Fibroblast of pulmonary artery (primary cell): ENCODE measurements around the gene RUBCN.
A peak's percentile ranks its signal among the peaks of the same experiment; 100 is the strongest.
"Not testable (repeated sequence)": the region's sequence is repeated elsewhere in the genome, so short reads cannot be mapped to it uniquely, and the experiment has no call there.

ENCODE experiments used
- DNase-seq: peaks from one replicate; pipeline ENCODE4 v3.0.0-alpha.2; 2010; ENCODE audit warnings: low read depth
- H3K4me3 ChIP-seq: replicated peaks from 2 replicates; pipeline ENCODE4 v1.5.1; 2011; ENCODE audit warnings: low read depth, mild to moderate bottlenecking, control low read depth, low read length, moderate library complexity
- TF ChIP-seq, protein P1 (sequence below): IDR thresholded peaks from 2 replicates; pipeline ENCODE4 v1.5.1; 2011; ENCODE audit warnings: mild to moderate bottlenecking, control low read depth, low read length, inconsistent platforms; ENCODE audit errors: missing control alignments

The RUBCN gene

DNA sequence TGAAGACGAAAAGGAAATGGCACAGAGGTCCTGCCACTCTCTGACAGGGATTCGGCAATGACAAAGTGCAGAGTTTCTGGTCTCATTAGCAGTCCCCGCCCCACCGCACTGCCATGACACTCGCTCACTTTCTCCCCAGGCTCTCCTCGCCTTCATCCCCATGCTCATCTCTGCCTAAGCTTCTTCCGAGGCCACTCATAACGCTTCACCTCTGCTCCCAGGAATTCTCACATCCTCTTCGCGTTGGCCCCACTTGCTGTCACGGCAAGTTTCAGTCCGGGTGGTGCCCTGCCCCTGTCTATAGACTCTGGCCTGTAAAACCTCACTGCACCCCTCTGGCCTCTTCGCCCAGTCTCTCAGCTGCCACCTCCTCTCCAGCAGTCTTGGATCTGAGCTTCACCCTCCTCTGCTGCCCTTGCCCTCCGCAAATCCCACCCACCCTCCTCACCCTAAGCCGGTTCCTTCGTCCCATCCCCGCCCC lies 654 bp downstream of the RUBCN start:
- no peak for DNase-seq
- H3K4me3 ChIP-seq: peak overlapping the region; percentile 68
- TF ChIP-seq, protein P1, sequence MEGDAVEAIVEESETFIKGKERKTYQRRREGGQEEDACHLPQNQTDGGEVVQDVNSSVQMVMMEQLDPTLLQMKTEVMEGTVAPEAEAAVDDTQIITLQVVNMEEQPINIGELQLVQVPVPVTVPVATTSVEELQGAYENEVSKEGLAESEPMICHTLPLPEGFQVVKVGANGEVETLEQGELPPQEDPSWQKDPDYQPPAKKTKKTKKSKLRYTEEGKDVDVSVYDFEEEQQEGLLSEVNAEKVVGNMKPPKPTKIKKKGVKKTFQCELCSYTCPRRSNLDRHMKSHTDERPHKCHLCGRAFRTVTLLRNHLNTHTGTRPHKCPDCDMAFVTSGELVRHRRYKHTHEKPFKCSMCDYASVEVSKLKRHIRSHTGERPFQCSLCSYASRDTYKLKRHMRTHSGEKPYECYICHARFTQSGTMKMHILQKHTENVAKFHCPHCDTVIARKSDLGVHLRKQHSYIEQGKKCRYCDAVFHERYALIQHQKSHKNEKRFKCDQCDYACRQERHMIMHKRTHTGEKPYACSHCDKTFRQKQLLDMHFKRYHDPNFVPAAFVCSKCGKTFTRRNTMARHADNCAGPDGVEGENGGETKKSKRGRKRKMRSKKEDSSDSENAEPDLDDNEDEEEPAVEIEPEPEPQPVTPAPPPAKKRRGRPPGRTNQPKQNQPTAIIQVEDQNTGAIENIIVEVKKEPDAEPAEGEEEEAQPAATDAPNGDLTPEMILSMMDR: no peak

DNA sequence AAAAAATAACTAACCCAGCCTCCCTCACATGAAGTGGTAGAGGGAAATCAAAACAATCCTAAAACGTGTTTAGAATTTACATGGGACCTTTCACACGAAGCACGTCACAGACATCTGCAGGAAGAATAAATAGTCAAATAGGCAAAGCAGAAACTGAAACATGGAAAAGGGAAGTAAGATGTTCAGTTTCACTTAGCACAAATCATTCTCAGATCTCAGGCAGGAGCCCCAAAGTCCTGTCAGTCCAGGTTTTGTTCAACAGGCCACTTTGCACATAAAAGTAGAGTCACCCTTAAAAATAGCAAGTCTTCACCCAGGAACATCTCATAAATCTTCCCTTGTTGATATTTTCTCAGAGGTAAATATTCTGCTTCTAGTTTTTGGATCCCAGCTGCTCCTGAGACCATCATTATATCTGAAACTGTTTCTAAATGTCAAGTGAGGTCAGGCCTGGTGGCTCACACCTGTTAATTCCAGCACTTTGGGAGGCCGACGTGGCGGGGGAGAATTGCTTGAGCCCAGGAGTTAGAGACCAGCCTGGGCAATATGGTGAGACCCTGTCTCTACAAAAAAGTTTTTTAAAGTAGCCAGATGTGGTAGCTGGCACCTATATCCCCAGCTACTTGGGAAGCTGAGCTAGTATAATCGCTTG lies 1.9 kb downstream of the RUBCN start:
- H3K4me3 ChIP-seq: no peak overlapping the region

DNA sequence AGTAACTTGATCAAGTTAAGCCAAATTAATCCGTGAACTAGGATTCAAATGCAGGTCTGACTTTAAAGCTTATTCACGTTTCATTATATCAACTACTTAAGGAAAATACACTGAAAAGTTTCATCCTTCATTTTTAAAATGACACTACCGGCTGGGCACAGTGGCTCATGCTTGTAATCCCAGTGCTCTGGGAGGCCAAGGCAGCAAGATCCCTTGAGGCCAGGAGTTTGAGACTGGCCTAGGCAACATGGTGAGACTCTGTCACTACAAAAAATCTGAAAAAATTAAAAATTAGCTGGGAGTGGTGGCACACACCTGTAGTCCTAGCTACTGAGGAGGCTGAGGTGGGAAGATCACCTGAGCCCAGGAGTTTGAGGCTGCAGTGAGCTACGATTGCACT lies 3.7 kb downstream of the RUBCN start:
- TF ChIP-seq, protein P1: no peak
- no peak for DNase-seq
- H3K4me3 ChIP-seq: no peak overlapping the region

More for the DNA sequence above, 1.9 kb downstream of the RUBCN start:
- no peak for DNase-seq
- TF ChIP-seq, protein P1: no peak

DNA sequence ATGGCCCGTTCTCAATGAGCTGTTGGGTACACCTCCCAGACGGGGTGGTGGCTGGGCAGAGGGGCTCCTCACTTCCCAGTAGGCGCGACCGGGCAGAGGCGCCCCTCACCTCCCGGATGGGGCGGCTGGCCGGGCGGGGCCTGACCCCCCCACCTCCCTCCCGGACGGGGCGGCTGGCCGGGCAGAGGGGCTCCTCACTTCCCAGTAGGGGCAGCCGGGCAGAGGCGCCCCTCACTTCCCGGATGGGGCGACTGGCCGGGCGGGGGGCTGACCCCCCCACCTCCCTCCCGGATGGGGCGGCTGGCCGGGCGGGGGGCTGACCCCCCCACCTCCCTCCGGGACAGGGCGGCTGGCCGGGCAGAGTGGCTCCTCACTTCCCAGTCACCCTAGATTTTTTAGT lies 5.2 kb downstream of the RUBCN start:
- H3K4me3 ChIP-seq, DNase-seq: not testable (repeated sequence)

DNA sequence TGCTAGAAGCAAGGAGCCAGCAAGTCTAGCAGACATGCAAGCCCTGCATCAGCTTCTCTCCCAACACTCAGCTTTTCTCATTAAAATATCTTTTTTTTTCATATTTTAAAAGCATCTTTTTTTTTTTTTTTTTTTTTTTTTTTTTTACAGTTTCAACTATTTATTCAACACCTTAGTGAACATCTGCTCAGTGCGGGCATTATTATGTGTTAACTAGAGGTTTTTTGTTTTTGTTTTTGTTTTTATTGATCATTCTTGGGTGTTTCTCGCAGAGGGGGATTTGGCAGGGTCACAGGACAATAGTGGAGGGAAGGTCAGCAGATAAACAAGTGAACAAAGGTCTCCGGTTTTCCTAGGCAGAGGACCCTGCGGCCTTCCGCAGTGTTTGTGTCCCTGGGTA lies 5.9 kb downstream of the RUBCN start:
- not testable (repeated sequence) for DNase-seq, H3K4me3 ChIP-seq

DNA sequence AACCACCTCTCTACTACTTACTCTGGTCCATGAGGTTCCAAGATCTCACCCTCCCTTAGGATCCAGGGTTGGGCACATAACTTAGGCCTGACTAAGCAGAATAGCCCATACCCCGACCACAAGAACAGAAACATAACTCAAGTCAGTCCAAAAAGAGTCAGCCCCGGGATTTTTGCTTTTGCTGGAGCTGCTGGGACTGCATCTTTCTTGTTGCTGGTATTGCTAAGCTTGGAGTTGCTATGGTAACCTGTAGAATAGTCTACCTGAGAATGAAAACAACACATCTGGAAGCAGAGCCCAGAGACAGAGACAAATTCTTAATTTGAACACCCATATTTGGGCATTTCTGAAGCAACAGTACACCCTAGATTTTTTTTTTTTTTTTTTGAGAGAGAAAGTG lies 6.5 kb downstream of the RUBCN start:
- DNase-seq: peak; percentile 66
- TF ChIP-seq, protein P1: no peak
- H3K4me3 ChIP-seq: no peak overlapping the region

DNA sequence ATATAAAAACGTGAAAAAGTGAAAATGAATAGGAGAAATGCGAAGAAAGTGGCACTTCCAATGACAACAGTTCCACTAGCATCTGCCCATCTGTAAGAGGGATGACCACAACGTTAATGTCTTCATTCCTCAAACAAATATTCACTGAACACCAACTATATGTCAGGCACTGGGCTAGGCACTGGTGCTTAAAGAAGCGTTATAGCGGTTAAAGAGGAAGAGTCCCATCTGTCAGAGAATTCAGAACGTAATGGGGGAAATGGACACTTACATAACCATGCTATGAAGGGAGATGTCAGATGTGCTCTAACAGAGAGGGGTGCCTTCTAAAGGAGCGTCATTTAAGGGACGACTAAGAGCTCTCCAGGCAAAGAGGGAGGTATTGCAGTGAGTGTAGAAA lies 8.2 kb downstream of the RUBCN start:
- DNase-seq: no peak
- TF ChIP-seq, protein P1: no peak
- no peak overlapping the region for H3K4me3 ChIP-seq

DNA sequence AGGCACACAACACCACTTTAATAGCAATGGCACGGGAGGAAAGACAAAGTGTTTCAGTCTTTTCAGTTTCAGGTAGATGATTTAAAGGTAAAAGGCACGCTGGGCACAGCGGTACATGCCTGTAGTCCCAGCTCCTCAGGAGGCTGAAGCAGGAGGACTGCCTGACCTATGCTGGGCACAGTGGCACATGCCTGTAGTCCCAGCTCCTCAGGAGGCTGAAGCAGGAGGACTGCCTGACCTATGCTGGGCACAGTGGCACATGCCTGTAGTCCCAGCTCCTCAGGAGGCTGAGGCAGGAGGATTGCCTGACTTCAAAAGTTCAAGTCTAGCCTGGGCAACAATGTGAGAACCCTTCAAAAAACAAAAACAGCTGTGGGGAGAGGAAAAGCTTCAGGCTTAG lies 8.8 kb downstream of the RUBCN start:
- not testable (repeated sequence) for DNase-seq, H3K4me3 ChIP-seq
